K562 (cell line): ENCODE measurements around the gene GLRX3. TPM values are rescaled to one million over a fixed set of nuclear protein-coding genes. Genes with fewer than 3 reads are reported as not detected.

Experiments used
- C11orf30 ChIP-seq: fragments of 450-650 bp; IDR thresholded peaks from 2 replicates; pipeline ENCODE4 v1.6.1; 2016; ENCODE audit warnings: low read depth, mild to moderate bottlenecking
- EGR1 ChIP-seq: fragments of 450-650 bp; conservative IDR thresholded peaks from 2 replicates; pipeline ENCODE4 v1.6.1; 2017; ENCODE audit warnings: mild to moderate bottlenecking
- EZH2 ChIP-seq: IDR thresholded peaks from 2 replicates; pipeline ENCODE4 v1.6.1; 2012; ENCODE audit warnings: low read depth, mild to moderate bottlenecking, inconsistent platforms, low read length, borderline replicate concordance
- MECOM ChIP-seq: fragments of 250-450 bp; sonication (Bioruptor Pico); IDR thresholded peaks from 2 replicates; pipeline ENCODE4 v1.8.0; 2022; ENCODE audit warnings: inconsistent platforms
- MEF2D ChIP-seq: conservative IDR thresholded peaks from 2 replicates; pipeline ENCODE4 v1.6.1; 2016; ENCODE audit warnings: low read depth, missing genetic modification characterization, missing compliant biosample characterization
- NFATC3 ChIP-seq: fragments of 450-650 bp; IDR thresholded peaks from 2 replicates; pipeline ENCODE4 v1.6.1; 2017; ENCODE audit warnings: mild to moderate bottlenecking
- POLR2A ChIP-seq: fragments of 450-650 bp; conservative IDR thresholded peaks from 2 replicates; pipeline ENCODE4 v1.6.1; 2016
- POLR2G ChIP-seq: fragments of 200-400 bp; formaldehyde crosslinking; IDR thresholded peaks from 2 replicates; pipeline ENCODE4 v1.6.1; 2017; ENCODE audit warnings: low read depth, mild to moderate bottlenecking, antibody characterized with exemption, low read length, moderate library complexity
- RBM34 ChIP-seq: fragments of 200-400 bp; formaldehyde crosslinking; IDR thresholded peaks from 2 replicates; pipeline ENCODE4 v1.6.1; 2018; ENCODE audit warnings: low read length, borderline replicate concordance; ENCODE audit not compliant: insufficient read depth
- SMARCE1 ChIP-seq: fragments of 450-650 bp; IDR thresholded peaks from 2 replicates; pipeline ENCODE4 v1.7.1; 2016; ENCODE audit warnings: mild to moderate bottlenecking
- SRSF7 ChIP-seq: fragments of 200-400 bp; formaldehyde crosslinking; optimal IDR thresholded peaks from 2 replicates; pipeline ENCODE3; 2017; ENCODE audit warnings: mild to moderate bottlenecking, low read depth, low read length
- TAF7 ChIP-seq: fragments of 450-650 bp; IDR thresholded peaks from 2 replicates; pipeline ENCODE4 v1.6.1; 2016; ENCODE audit warnings: missing genetic modification characterization, missing compliant biosample characterization
- TEAD1 ChIP-seq, 2 experiments: fragments of 450-650 bp in 1 of 2; sonication (generic) in 1 of 2; formaldehyde crosslinking; IDR thresholded peaks; 2 replicates each; pipeline versions ENCODE4 v1.4.0 to v1.8.0; 2020 to 2022; ENCODE audit warnings: mild to moderate bottlenecking in 2 of 2, missing genetic modification reagents in 1 of 2
- ZBTB7A ChIP-seq: IDR thresholded peaks from 2 replicates; pipeline ENCODE4 v1.6.1; 2011; ENCODE audit warnings: low read depth, mild to moderate bottlenecking, low read length, moderate library complexity, borderline replicate concordance; ENCODE audit not compliant: control insufficient read depth
- polyA plus RNA-seq, 8 experiments: library from polyadenylated mRNA; depleted of rRNA in 4 of 8; stranded (reverse) in 5 of 8; unstranded in 3 of 8; fragments of >200 nt; fragmentation: Nextera tagmentation in 2 of 8; fragmentation: Illumina TruSeq in 1 of 8; extraction: Ambion mirVana in 2 of 8; extraction: Trizol in 1 of 8; gene quantifications; 2 replicates each; pipeline versions ENCODE4 v1.2.1 to v1.2.3, GENCODE V29; 2011 to 2014; ENCODE audit warnings: inconsistent platforms in 1 of 8, missing spikeins in 1 of 8
- total RNA-seq, 7 experiments: library from RNA; depleted of rRNA in 6 of 7; stranded (reverse); fragments of >200 nt in 6 of 7; fragmentation: Illumina TruSeq in 2 of 7; extraction: Trizol in 2 of 7; gene quantifications; 2 replicates each; pipeline versions ENCODE4 v1.2.1 to v1.2.3, GENCODE V29; 2011 to 2021; ENCODE audit warnings: low replicate concordance in 1 of 7
- TF ChIP-seq, protein P1 (sequence below): IDR thresholded peaks from 2 replicates; pipeline ENCODE4 v1.6.1; 2014; ENCODE audit warnings: antibody characterized with exemption
- TF ChIP-seq, protein P2 (sequence below): fragments of 450-650 bp; formaldehyde crosslinking; conservative IDR thresholded peaks from 2 replicates; pipeline ENCODE4 v1.4.0; 2022; ENCODE audit warnings: mild to moderate bottlenecking, missing genetic modification characterization
- TF ChIP-seq, protein P3 (sequence below): fragments of 450-650 bp; IDR thresholded peaks from 2 replicates; pipeline ENCODE4 v1.7.1; 2018; ENCODE audit warnings: mild to moderate bottlenecking, low read depth; ENCODE audit not compliant: partially characterized antibody
- TF ChIP-seq, protein P4 (sequence below): sonication (generic); formaldehyde crosslinking; IDR thresholded peaks from 2 replicates; pipeline ENCODE4 v1.8.0; 2022; ENCODE audit warnings: missing genetic modification reagents, mild to moderate bottlenecking, moderate library complexity, borderline replicate concordance
- TF ChIP-seq, protein P5 (sequence below): fragments of 250-450 bp; sonication (Bioruptor Pico); IDR thresholded peaks from 2 replicates; pipeline ENCODE4 v1.4.0; 2020; ENCODE audit warnings: mild to moderate bottlenecking

Gene GLRX3
- total and polyA plus RNA-seq, 9 of the 15 experiments (the other 6 are each of a cell fraction or from before 2014, with no cell fraction given) = 115 to 190 (median 169) TPM

DNA sequence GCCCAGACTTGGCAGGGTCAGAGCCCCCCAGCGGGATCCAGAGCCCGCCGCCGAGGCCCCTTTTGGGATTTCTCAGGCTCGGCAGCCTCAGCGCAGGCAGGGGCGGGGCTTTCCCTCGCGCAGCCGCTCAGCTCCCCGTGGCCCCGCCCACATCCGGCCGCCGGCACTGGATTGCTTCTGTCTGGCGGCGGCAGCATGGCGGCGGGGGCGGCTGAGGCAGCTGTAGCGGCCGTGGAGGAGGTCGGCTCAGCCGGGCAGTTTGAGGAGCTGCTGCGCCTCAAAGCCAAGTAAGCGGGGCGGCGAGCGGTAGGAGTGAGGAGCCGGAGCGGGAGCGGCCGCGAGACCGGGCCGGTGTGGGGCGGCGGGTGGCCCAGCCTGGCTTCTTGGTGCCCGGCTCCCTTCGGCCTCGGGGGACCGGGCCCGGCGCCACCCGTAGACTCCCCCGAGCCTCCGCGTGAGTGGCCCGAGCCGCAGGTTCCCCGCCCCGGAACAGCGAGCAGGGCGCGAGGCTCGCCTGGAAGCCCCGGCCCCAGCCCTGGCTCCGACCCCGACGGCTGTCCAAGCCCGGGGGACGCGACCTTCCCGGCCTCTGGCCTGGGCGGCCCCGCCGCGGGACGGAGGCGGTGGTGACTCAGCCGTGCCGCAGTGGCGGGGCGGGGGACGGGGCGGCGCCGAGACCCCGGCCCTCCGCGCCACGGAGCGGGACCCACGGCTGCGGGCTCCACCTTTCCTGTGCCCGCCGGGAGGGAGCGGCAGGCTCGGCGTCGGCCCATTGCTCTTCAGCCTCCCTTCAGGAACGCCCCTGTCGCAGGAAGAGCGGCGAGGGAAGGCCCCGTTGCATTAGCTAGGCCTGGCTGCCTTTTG lies at the start of gene GLRX3 (continued):
- TF ChIP-seq, protein P1, sequence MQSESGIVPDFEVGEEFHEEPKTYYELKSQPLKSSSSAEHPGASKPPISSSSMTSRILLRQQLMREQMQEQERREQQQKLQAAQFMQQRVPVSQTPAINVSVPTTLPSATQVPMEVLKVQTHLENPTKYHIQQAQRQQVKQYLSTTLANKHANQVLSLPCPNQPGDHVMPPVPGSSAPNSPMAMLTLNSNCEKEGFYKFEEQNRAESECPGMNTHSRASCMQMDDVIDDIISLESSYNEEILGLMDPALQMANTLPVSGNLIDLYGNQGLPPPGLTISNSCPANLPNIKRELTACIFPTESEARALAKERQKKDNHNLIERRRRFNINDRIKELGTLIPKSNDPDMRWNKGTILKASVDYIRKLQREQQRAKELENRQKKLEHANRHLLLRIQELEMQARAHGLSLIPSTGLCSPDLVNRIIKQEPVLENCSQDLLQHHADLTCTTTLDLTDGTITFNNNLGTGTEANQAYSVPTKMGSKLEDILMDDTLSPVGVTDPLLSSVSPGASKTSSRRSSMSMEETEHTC = no peak
- no peak for TF ChIP-seq RBM34
- TF ChIP-seq POLR2G = peak; percentile 90
- TF ChIP-seq SRSF7 = no peak
- TF ChIP-seq, protein P2, sequence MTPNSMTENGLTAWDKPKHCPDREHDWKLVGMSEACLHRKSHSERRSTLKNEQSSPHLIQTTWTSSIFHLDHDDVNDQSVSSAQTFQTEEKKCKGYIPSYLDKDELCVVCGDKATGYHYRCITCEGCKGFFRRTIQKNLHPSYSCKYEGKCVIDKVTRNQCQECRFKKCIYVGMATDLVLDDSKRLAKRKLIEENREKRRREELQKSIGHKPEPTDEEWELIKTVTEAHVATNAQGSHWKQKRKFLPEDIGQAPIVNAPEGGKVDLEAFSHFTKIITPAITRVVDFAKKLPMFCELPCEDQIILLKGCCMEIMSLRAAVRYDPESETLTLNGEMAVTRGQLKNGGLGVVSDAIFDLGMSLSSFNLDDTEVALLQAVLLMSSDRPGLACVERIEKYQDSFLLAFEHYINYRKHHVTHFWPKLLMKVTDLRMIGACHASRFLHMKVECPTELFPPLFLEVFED (CRISPR knock-in tag) = no peak
- TF ChIP-seq ZBTB7A = peak; percentile 78; the same call in 1 of the 2 replicates
- no peak for TF ChIP-seq TEAD1 (CRISPR knock-in tag; IDR thresholded peaks at IDR 0.05)
- TF ChIP-seq MECOM (CRISPR knock-in tag) = no peak
- no peak for TF ChIP-seq SMARCE1
- no peak for TF ChIP-seq EZH2
- TF ChIP-seq MEF2D (tag) = no peak
- peak; percentile 81 for TF ChIP-seq POLR2A
- TF ChIP-seq, protein P3, sequence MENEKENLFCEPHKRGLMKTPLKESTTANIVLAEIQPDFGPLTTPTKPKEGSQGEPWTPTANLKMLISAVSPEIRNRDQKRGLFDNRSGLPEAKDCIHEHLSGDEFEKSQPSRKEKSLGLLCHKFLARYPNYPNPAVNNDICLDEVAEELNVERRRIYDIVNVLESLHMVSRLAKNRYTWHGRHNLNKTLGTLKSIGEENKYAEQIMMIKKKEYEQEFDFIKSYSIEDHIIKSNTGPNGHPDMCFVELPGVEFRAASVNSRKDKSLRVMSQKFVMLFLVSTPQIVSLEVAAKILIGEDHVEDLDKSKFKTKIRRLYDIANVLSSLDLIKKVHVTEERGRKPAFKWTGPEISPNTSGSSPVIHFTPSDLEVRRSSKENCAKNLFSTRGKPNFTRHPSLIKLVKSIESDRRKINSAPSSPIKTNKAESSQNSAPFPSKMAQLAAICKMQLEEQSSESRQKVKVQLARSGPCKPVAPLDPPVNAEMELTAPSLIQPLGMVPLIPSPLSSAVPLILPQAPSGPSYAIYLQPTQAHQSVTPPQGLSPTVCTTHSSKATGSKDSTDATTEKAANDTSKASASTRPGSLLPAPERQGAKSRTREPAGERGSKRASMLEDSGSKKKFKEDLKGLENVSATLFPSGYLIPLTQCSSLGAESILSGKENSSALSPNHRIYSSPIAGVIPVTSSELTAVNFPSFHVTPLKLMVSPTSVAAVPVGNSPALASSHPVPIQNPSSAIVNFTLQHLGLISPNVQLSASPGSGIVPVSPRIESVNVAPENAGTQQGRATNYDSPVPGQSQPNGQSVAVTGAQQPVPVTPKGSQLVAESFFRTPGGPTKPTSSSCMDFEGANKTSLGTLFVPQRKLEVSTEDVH = no peak
- TF ChIP-seq TAF7 (tag) = peak; percentile 54; the same call in 1 of the 2 replicates
- TF ChIP-seq, protein P4, sequence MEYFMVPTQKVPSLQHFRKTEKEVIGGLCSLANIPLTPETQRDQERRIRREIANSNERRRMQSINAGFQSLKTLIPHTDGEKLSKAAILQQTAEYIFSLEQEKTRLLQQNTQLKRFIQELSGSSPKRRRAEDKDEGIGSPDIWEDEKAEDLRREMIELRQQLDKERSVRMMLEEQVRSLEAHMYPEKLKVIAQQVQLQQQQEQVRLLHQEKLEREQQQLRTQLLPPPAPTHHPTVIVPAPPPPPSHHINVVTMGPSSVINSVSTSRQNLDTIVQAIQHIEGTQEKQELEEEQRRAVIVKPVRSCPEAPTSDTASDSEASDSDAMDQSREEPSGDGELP = peak; percentile 87
- no peak for TF ChIP-seq NFATC3
- TF ChIP-seq EGR1 = peak; percentile 88
- peak; percentile 70 for TF ChIP-seq C11orf30
- TF ChIP-seq, protein P5, sequence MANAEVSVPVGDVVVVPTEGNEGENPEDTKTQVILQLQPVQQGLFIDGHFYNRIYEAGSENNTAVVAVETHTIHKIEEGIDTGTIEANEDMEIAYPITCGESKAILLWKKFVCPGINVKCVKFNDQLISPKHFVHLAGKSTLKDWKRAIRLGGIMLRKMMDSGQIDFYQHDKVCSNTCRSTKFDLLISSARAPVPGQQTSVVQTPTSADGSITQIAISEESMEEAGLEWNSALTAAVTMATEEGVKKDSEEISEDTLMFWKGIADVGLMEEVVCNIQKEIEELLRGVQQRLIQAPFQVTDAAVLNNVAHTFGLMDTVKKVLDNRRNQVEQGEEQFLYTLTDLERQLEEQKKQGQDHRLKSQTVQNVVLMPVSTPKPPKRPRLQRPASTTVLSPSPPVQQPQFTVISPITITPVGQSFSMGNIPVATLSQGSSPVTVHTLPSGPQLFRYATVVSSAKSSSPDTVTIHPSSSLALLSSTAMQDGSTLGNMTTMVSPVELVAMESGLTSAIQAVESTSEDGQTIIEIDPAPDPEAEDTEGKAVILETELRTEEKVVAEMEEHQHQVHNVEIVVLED (CRISPR knock-in tag) = no peak; the same call in 1 of the 2 replicates
